KG1 (cell line): ENCODE measurements around the gene NBPF1.
"Not testable (repeated sequence)": the region's sequence is repeated elsewhere in the genome, so short reads cannot be mapped to it uniquely, and the experiment has no call there.

ENCODE experiments used
- DNase-seq: peaks from one replicate; lab custom pipeline; 2025; lab: John Stamatoyannopoulos, UW

NBPF1 gene

GRCh38 chr1:16512624-16513411 is 100.5 kb downstream of the NBPF1 start:
- DNase-seq, result not testable (repeated sequence)
